Measurements from ENCODE around the gene RNF111.

The RNF111 gene

GRCh38 chr15:59001946-59002345 lies 14.5 kb downstream of the RNF111 start:
- no peak for DNase-seq

DNA sequence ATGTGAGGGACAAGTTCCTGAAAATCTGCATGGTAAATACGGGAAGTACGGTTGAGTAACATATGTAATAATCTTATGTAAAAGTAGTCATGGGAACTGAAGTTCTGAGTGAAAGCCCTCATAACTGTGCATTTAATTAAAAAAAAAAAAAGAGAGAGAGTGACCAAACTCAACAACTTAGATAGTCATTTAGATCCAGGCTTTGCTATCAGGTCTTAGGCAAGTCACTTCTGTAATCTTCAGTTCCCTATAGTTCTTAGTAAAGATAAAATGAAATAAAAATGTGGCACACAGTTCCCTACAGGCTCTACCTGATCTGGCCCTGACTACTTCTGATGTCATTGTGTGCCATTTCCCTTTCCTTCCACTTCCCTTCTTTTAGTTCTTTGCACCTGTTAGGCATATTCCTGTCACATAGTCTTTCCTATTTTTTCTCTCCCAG lies 15.0 kb downstream of the RNF111 start:
- no peak for DNase-seq

- no peak for DNase-seq
Measured at GRCh38 chr15:59005579-59005978, 18.1 kb downstream of the RNF111 start.

- DNase-seq, result no peak
Measured at GRCh38 chr15:59008086-59008485, 20.6 kb downstream of the RNF111 start.

GRCh38 chr15:59011262-59011952 lies 23.9 kb downstream of the RNF111 start:
- DNase-seq, result no peak

DNA sequence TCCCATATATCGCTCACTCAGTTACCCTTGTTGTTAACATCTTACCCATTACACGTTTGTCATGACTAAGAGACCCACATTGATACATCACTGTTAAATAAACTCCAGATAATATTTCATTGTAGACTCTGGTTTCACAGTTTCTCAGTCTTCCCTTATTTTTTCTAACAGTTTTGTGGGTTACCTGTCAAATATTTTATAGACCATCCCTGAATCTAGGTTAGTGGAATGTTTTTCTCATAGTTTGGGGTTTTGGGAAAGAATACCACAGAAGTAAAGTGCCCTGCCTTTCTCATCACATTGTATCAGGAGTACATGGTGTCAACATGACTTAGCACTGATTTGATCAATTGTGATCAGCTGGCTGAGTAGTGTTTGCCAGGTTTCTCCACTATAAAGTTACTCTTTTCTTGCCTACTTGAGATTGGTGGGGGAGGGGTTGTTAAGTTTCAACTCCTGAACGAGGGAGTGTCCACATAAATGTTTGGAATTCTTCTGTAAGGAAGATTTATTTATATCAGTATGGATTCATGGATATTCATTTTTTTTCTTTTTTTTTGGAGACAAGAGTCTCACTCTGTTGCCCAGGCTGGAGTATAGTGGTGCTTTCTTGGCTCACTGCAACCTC lies 25.9 kb downstream of the RNF111 start:
- DNase-seq, result no peak

DNA sequence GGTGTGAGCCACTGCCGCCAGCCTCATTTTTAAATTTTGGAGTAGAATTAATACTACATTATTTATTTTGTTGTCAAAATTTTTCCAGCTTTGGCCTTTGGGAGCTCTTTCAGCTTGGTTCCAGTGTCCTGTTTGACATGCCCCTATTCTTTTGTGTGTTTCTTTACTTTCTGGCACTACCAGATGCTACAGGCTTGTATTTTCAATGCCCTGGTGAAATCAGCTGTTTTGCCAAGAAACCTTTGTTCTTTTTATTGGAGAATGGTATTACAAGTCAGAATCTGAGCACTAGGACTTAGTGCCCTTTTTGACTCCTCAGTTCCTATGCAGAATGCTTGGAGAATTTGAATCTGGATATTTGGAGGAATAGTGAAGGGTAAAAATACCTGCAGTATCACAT lies 26.6 kb downstream of the RNF111 start:
- no peak for DNase-seq

DNA sequence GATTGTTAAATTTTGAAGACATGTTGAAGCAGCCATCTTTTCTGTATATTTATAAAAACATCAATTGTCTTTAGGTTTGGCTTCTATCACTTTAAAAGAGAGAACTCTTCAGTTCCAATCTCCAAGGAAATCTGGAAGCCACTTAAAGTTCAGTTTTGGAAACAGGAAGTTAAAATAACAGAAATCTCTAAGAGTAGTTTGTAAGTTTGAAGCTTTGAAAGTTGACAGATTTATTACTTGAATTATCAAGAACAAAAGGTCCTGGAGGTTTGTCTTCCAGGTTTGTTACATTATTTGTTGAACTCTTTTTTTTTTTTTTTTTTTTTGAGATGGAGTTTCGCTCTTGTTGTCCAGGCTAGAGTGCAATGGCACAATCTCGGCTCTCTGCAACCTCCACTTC lies 30.0 kb downstream of the RNF111 start:
- DNase-seq, result no peak

DNA sequence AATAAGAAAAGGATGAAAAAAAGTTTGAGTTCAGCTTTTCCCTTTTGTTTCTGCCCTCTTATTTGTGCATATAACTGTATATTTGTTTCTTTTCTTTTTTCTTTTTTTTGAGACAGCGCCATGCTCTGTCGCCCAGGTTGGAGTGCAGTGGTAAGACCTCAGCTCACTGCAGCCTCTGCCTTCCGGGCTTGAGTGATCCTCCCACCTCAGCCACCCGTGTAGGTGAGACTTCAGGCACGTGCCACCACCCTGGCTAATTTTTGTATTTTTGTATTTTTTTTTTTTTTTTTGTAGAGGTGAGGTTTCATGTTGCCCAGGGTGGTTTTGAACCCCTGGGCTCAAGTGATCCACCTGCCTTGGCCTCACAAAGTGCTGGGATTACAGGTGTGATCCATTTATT lies 31.4 kb downstream of the RNF111 start:
- no peak for DNase-seq

DNA sequence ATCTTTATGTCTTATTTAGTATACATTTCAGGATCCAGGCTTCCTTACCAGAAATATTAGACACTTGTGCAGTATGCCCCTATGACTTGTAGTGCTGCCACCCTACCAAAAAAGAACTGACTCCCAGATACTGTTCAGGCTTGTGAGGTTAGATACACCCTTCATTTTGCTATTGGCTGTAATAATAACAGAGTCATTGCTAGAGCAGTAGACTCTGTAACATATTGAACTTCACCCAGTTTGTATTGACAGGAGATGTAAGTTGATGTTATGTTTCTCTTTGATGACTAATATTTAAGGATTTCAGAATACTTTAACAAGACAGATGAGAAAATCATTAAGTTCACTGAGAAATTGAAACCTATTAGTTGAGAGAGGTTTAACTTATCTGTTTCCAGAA lies 32.9 kb downstream of the RNF111 start:
- no peak for DNase-seq

GRCh38 chr15:59022188-59022587 lies 34.7 kb downstream of the RNF111 start:
- DNase-seq, result no peak

- no peak for DNase-seq
Measured at GRCh38 chr15:59026207-59026606, 38.7 kb downstream of the RNF111 start.

DNA sequence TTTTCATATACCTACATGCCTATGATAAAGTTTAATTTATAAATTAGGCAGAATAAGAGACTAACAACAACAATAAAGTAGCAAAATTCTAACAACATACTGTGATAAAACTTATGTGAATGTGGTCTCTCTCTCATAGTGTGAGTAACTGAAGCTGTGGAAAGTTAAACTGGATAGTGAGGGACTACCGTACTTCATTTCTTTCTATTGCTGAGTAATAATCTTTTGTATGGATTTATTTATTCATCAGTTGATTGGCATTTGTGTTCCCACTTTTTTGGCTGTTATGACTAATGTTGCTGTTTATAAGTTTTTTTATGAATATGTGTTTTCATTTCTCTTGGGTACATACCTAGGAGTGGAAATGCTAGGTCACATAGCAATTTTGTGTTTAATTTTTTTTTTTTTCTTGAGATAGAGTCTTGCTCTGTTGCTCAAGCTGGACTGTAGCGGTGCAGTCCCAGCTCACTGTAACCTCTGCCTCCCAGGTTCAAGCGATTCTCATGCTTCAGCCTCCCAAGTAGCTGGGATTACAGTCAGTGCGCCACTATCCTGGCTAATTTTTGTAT lies 41.0 kb downstream of the RNF111 start:
- no peak for DNase-seq

GRCh38 chr15:59029554-59029953 lies 42.1 kb downstream of the RNF111 start:
- DNase-seq, result no peak

GRCh38 chr15:59035201-59035600 lies 47.7 kb downstream of the RNF111 start:
- DNase-seq, result no peak

DNA sequence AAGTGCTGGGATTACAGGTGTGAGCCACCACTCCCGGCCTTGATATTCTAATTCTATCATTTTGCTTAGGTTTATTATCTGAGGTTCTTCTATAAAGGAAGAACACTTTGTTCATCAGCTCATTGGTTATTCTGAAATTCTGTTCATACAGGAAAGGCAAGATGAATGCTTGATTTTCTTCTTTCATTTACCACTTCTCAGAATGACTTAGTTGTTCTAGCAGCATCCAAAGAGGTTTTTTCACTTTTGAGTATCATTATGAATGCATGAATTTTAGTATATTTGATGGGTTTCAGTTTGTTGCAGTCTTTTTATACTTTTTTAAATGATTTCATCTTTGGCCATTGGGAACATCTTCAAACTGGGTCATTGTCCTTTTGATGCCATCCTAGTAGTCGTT lies 51.8 kb downstream of the RNF111 start:
- DNase-seq, result no peak

GRCh38 chr15:59042041-59042440 lies 54.6 kb downstream of the RNF111 start:
- DNase-seq, result no peak

- no peak for DNase-seq
Measured at GRCh38 chr15:59048897-59049296, 61.4 kb downstream of the RNF111 start.

DNA sequence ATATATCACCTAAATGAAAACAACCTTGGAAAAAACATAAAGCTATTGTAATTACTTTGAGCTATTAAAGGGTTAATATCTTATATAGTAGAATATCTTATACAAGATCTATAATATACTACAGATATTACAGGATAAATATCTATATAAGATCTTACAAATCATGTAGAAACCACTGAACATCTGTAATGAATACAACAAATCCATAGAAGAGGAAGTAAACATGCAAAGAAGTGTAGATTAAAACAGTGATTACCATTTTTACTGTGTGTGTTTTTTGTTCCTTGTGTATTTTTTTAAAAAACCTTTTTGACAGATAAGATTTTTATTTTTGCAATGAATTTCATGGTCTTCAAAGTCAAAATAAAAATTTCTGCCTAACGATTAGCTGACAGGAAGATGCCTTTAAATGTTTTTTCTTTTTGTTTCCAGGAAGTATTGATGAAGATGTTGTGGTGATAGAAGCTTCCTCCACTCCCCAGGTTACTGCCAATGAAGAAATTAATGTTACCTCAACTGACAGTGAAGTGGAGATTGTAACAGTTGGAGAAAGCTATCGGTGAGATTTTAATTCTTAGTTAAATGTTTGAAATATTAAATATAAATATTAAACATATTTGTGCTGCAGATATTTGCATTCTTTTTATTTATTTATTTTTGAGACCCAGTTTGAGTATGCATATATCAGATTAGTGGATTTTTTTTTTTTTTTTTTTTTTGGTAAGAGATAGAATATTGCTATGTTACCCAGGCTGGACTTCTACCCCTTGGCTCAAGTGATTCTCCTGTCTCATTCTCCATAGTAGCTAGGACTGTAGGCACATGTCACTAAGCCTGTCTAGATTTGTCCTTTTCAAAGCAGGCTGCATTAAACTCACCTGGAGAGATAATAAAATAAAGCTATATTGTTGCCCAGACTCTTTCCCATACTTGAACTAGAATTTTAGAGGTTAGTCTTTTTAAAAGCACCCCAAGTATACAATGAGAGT lies 64.7 kb downstream of the RNF111 start:
- no peak for DNase-seq

DNA sequence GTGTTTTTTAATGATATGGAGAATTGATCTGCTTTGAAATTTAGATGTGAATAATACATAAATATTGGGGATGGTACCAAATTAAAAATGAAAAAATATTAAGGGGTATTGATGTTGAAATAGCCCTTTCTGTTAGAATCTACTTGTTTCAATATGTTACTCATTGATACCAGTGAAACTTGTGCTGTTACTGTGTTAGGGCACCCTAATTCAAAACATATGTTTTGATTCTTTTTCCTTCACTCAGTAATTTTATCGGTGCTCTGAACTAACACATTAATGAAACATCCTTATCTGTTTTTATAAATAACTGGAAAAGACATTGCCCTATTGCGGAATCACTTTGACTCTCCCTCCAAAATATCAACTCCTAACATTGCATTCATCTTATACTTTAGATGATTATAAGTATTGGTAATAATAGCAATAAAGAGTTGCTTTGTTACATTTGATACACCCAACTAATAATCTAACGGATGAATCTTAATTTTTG lies 65.5 kb downstream of the RNF111 start:
- no peak for DNase-seq

DNA sequence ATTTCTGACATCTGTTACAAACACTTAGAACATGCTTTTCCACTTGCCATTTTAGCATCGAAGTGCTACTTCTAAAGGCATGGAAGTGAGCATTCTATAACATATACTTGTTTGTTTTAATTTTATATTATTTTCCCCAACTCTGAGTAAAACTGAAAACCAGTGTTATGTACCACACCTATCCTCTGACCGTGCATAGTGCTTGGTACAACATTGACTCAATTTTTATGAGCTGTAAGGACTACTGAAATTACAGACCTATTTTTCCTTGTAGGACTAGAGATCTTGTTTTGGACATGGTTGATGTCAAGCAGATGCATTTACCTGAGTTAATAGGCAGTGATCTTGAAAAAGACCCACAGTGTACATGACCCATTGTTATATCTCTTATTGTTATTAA lies 66.0 kb downstream of the RNF111 start:
- DNase-seq, result no peak

- no peak for DNase-seq
Measured at GRCh38 chr15:59059076-59059597, 71.7 kb downstream of the RNF111 start.

DNA sequence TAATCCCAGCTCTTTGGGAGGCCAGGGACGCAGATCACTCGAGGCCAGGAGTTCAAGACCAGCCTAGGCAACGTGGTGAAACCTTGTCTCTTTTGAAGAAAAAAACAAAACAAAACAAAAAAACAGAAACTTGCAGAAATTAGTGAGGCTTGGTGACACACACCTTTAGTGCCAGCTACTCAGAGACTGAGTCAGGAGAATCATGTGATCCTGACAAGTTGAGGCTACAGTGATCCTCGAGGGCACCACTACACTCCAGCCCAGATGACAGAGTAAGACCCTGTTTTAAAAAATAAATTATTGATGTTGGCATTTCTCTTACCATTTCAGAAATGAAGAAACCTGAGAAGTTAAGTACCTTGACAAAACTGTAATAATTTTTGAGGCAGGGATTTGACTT lies 72.9 kb downstream of the RNF111 start:
- no peak for DNase-seq
